Bronchial epithelial cell (primary cell): ENCODE data around the gene NAP1L1. TPM values are rescaled to one million over a fixed set of nuclear protein-coding genes. Genes with fewer than 3 reads are reported as not detected.
A peak's percentile ranks its signal among the peaks of the same experiment; 100 is the strongest.

Experiments used
- DNase-seq: peaks from one replicate; pipeline ENCODE4 v3.0.0-alpha.2; 2010; ENCODE audit warnings: low read depth
- FAIRE-seq: peaks from 2 replicates; lab custom pipeline; 2011; peaks lifted over from hg19 to GRCh38; lab: Jason Lieb, UNC
- H3K27me3 ChIP-seq: 2 replicates; pipeline ENCODE4 v1.5.1; 2011; ENCODE audit warnings: low read length; ENCODE audit not compliant: control insufficient read depth, insufficient read depth
- H3K36me3 ChIP-seq: 2 replicates; pipeline ENCODE4 v1.5.1; 2011; ENCODE audit warnings: low read length; ENCODE audit not compliant: control insufficient read depth, insufficient read depth
- H3K4me3 ChIP-seq: 2 replicates; pipeline ENCODE4 v1.5.1; 2011; ENCODE audit warnings: mild to moderate bottlenecking, low read depth, low read length, control low read depth
- CTCF ChIP-seq: IDR thresholded peaks from 2 replicates; pipeline ENCODE4 v1.5.1; 2011; ENCODE audit warnings: mild to moderate bottlenecking, moderate library complexity, low read length, control low read depth, inconsistent platforms; ENCODE audit not compliant: insufficient read depth, severe bottlenecking
- total RNA-seq: library from RNA; depleted of rRNA; stranded (reverse); fragments of >200 nt; gene quantifications from 2 replicates; pipeline ENCODE4 v1.2.1, GENCODE V29; 2014

Gene NAP1L1
- 160 and 166 TPM in 2 replicates for total RNA-seq

- DNase-seq (peak; percentile 92), FAIRE-seq (no peak)
- no peaks in the 10 kb centered on the region for H3K27me3 ChIP-seq
- H3K36me3 ChIP-seq, result no peaks in the 10 kb centered on the region
- H3K4me3 ChIP-seq, result peak within 1 kb of the TSS; percentile 94
- TF ChIP-seq CTCF, result peak; percentile 26
Observed at GRCh38 chr12:76083904-76084862, at the start of gene NAP1L1. TSS of gene NAP1L1 (minus strand) at chr12:76084685. CDS start at chr12:76074219, 10,466 bp downstream.

DNA sequence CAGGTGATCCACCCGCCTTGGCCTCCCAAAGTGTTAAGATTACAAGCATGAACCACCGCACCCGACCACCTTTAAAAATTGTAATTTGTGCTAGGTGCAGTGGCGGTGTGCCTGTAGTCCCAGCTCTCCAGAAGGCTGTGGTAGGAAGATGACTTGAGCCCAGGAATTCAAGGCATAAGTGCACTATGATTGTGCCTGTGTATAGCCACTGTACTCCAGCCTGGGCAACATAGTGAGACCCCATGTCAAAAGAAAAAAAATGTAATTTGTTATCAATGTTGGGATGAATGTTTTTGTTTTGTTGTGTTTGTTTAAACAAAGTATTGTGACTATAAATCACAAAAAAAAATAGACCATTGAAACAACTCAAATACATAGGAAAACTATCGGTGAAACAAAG is 43.1 kb upstream of the NAP1L1 start:
- no peak overlapping the region for H3K4me3 ChIP-seq
- no peak for DNase-seq
- no peaks in the 10 kb centered on the region for H3K27me3 ChIP-seq
- FAIRE-seq, result no peak
- TF ChIP-seq CTCF, result no peak
- H3K36me3 ChIP-seq, result no peaks in the 10 kb centered on the region

GRCh38 chr12:76124456-76124855 is 40.0 kb upstream of the NAP1L1 start:
- Histone ChIP-seq H3K4me3 (no peak overlapping the region), H3K27me3 (no peaks in the 10 kb centered on the region), H3K36me3 (no peaks in the 10 kb centered on the region)
- TF ChIP-seq CTCF, result no peak
- FAIRE-seq (no peak), DNase-seq (no peak)

- no peaks in the 10 kb centered on the region for H3K27me3 ChIP-seq
- FAIRE-seq (no peak), DNase-seq (peak; percentile 71)
- H3K4me3 ChIP-seq, result no peak overlapping the region
- no peak for TF ChIP-seq CTCF
- no peaks in the 10 kb centered on the region for H3K36me3 ChIP-seq
Observed at GRCh38 chr12:76123259-76124212, 39.1 kb upstream of the NAP1L1 start.

- no peak for TF ChIP-seq CTCF
- no peak overlapping the region for H3K4me3 ChIP-seq
- no peaks in the 10 kb centered on the region for H3K27me3 ChIP-seq
- H3K36me3 ChIP-seq, result no peaks in the 10 kb centered on the region
- DNase-seq (no peak), FAIRE-seq (peak; percentile 36)
Observed at GRCh38 chr12:76119887-76120286, 35.4 kb upstream of the NAP1L1 start.
